Stimulated activated memory B cell treated with anti-CD40 and anti-IgM and Interleukin-4, amounts not matched to agents 10 μg/mL and 1 μg/mL and 100 μg/mL, for 72 hours (primary cell): ENCODE results near the gene ZC3H14.

ENCODE experiments used
- ATAC-seq: fragments of 150-1000 bp; cut with Tn5 transposase; 2 replicates; pipeline ENCODE4 v1.10.0; 2021
- H3K27ac Mint-ChIP-seq: one replicate; pipeline ENCODE4 v1.8.0; 2022; ENCODE audit warnings: mild to moderate bottlenecking, mixed read lengths
- H3K27me3 Mint-ChIP-seq: one replicate; pipeline ENCODE4 v1.8.0; 2022; ENCODE audit warnings: mixed read lengths
- H3K36me3 Mint-ChIP-seq: one replicate; pipeline ENCODE4 v1.8.0; 2022; ENCODE audit warnings: mixed read lengths
- H3K4me1 Mint-ChIP-seq: one replicate; pipeline ENCODE4 v1.8.0; 2022; ENCODE audit warnings: mixed read lengths
- H3K4me3 Mint-ChIP-seq: one replicate; pipeline ENCODE4 v1.8.0; 2022; ENCODE audit warnings: mild to moderate bottlenecking, moderate library complexity, mixed read lengths
- H3K9me3 Mint-ChIP-seq: one replicate; pipeline ENCODE4 v1.8.0; 2022; ENCODE audit warnings: mixed read lengths

Gene ZC3H14

DNA sequence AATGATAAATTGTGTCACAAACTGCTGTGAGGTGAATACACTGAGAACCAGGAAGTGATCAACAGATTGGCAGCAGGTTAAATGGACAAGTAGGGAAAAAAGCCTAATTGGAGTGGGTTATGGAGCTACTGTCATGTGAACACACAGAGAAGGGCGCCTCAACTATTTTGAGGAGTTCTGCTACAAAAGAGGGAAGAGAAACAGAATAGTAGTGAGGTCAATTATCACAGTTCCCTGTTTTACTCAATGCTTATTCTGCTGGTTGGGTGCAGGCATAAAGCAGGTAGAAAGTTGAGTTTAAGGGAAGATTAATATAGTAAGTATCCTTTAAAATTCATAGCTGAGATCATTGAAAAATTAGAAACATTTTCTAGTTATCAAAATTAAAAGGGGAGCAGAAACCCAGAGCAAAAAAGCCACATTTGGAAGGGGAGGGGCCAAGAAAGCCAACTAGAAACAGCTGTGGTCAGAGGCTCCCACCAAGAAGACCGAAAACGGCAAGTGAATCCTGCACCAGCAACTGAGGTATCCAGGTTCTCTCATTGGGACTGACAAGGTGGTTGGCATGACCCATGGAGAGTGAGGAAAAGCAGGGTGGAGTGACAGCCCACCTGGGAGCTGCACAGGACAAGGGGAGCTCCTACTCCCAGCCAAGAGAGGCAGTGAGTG is 105.7 kb downstream of the ZC3H14 start:
- Mint-ChIP-seq H3K27ac (peak overlapping the region; percentile 61), H3K36me3 (peaks cover 34% of the 10 kb centered on the region), H3K4me3 (peak overlapping the region; percentile 58), H3K27me3 (no peaks in the 10 kb centered on the region), H3K9me3 (peaks cover 14% of the 10 kb centered on the region), H3K4me1 (peaks cover 41% of the 10 kb centered on the region)
- peak; percentile 86 for ATAC-seq

DNA sequence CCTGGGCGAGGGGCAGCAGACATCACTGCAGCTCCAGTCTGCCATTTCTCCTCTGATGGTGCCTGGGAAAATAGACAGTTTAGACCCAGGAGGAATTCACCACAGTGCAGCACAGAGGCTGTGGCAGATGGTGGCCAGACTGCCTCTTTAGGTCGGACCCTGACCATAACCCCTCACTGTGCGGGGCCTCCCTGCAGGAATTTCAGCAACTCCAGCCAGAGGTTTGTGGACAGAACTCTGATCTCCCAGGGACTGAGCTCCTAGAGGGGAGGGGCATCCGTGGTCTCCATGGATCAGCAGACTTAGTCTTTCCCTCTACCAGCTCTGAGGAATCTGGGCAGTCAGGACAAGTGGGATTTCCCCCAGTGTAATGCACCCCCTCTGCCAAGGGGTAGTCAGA is 106.5 kb downstream of the ZC3H14 start:
- H3K36me3 Mint-ChIP-seq = peaks cover 41% of the 10 kb centered on the region

More for the DNA sequence above, 106.5 kb downstream of the ZC3H14 start:
- no peak for ATAC-seq
- no peak overlapping the region for H3K4me3 Mint-ChIP-seq
- no peak overlapping the region for H3K27ac Mint-ChIP-seq
- H3K4me1 Mint-ChIP-seq = peaks cover 41% of the 10 kb centered on the region
- no peaks in the 10 kb centered on the region for H3K27me3 Mint-ChIP-seq
- H3K9me3 Mint-ChIP-seq = peaks cover 14% of the 10 kb centered on the region
